ENCODE measurements around the gene LRBA.

GRCh38 chr4:150525321-150525868 lies 489.7 kb downstream of the LRBA start:
- TF ChIP-seq POLR2AphosphoS5 (IDR thresholded peaks at IDR 0.05; ENCODE audit: low read depth, low read length), result no peak
- TF ChIP-seq EZH2phosphoT487 (IDR thresholded peaks at IDR 0.05; ENCODE audit: borderline replicate concordance, low read depth), result no peak

Measured in SK-N-SH (cell line).